NCI-H510A treated with DMSO at 0.1 percent for 48 hours (cell line): ENCODE measurements around the gene TLX2.

Experiments used
- DNase-seq: peaks from one replicate; lab custom pipeline; 2025; lab: John Stamatoyannopoulos, UW

The TLX2 gene

DNA sequence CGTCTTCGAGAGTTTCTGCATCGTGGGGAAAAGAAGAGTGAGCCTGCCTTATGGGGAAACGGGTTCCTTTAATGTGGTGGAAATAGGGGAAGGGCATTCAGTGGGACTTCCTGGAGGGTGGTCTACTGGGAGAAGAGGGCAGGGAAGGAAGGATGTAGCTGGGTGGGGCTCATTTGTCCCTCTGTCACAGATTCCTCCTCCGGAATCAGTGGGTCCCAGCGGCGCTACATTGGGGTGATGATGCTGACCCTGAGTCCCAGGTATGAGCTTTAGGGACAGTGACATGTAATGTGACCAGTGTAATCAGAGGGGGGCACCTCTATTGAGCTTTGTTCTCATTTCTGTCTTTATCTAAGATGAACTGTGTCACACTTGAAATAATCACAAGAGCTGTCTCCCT, 17.4 kb downstream of the TLX2 start:
- no peak for DNase-seq

DNA sequence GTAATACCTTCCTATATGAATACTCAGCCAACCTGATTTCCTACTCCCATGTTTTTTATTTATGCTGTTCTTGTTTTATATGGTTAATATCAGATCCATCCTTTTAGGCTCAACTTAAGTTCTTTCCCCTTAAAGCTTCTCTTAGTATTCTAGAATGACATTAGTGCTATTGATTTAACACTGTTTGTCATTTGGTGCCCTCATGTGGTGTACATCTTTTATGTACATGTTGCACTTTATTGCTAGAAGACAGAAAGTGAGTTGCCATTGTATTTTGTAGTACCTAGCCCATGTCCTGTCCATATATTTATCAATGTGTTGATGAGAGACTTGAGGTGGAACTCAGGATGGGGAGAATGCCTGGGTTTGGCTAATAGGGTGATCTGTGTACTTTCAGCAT, 18.0 kb downstream of the TLX2 start:
- DNase-seq: peak; percentile 15

DNA sequence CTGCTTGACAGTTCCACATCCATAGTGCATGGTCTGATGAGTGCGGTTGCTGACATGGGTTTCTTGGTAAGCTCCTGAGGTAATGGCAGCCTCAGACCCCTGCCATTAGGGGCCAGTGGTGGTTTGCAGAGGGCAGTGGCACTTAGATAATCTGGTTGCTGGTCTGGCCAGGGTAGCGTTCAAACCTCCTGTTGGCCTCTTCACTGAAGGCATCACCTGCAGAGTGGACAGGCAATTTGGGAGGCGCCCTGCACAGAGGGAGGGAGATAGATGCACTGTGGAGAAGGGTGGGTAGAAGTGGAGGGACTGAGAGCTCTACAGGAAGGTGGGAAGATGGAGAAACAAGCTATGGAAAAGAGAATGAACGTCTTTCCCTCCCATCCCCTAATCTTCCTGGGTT, 19.2 kb downstream of the TLX2 start:
- no peak for DNase-seq

DNA sequence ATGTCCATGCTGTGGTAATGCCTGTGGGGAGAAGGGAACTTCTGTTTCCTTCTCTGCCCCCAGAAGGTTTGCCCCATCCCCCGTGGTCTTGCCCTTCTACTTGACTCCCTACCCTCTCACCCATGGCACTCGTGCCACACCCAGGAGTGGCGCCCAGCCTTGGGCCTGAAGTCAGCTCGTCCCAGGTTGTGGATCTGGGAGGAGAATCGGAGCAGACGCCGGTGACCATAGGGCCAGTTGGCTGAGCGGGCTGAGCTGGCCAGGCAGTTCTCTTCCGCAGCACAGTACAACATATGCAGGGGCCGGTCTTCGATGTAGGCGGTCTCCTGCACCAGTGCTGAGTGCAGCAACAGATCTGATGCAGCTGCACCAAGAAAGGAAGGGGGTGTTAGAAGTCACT, 20.2 kb downstream of the TLX2 start:
- no peak for DNase-seq

DNA sequence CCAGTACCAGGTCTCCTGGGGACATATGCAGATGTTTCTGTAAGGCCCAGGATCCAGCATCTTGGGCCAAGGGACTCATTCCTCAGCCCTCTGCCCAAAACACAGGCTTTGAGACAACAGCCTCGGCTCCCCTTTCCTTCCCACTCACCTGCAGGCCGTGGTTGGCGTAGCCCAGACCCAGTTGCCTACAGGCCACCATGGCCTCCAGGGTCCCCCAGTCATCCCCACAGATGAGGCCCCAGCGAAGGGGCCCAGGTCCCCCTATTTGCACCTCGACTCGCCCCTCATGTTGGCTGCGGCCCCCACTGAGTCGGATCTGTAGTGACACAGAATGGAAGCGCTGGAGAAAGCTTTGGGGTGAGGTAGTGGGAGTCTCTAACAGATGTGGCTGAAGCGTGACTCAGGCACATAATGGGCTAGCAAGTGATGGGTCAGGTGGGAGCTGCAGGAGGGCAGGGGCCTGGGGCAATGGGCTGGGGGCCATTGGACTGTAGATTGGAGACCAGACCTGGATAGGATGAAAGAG, 21.3 kb downstream of the TLX2 start:
- no peak for DNase-seq

DNA sequence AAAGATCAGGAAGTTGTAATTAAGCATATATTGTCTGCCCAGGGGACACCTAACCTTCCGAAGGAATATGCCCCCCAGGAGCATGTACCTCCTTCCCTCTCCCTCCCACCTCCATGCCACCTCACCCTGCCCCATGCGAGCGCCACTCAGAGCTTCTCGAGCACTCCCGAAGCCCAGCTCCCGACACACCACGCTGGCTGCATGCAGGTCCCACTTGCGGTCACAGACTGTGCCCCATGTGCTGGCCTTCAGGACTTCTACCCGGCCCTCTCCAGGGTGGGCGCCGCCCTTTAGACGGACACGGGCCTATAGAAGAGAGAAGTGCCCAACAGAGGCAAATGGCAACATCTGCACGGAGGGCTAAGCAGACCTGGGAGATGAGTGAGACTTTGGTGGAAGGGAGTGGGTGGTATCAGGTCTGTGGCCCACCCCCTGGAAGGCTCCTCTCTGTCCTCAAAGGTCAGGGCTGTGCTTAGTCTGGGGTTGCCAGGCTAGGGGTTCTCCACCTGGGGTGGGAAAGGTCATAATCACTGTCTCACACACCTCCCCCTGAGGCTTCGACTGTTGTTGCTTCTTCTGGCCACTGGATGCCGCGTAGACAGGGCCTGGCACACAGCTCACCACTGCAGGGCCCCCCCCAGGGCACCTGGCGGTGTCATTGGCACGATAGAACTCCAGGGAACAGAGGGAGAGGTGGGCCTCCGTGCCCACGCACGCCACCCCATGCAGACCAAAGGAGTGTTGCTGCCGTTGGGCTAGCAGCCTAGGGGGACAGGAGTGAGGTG, 22.1 kb downstream of the TLX2 start:
- DNase-seq: no peak

DNA sequence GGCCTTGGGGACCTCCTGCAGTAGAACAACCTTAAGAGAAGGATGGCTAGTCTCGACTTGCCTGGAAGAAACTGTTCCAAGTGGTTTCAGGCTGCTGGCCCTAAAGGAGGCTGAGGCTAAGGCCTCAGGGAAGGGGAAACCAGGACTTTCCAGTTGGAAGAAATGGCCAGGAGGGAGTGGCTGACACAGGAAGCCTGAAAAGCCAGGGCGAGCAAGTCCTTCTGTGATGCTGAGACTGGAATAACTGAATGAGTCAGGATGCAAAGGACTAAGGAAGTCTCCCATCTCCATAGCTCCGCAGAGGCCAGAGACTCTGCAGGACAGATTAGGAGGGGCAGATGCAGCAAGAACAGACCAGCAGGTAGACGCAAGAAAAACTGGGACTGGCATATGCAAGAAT, 22.9 kb downstream of the TLX2 start:
- DNase-seq: no peak

DNA sequence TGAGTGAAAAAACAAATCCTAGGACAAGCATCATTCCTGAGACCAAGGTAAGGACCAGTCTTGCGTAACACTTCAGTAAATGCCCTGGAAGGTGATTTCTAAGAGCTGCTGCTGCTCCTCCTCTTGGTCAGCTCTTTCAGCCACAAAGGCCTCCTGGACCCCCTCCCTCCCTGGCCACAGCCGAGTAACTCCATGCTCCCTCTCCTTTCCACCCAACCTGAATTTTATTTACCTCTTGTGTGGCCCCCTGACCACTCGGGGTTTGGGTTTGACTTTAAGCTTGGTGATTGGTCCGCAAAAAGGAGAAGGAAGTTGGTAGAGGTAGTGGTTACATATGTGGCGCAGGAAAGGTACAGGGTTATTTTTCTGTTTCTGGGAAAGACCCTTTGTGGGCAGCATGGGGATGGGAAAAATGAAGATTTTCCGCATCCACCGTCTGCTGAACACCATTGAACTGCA, 24.7 kb downstream of the TLX2 start:
- DNase-seq: no peak

DNA sequence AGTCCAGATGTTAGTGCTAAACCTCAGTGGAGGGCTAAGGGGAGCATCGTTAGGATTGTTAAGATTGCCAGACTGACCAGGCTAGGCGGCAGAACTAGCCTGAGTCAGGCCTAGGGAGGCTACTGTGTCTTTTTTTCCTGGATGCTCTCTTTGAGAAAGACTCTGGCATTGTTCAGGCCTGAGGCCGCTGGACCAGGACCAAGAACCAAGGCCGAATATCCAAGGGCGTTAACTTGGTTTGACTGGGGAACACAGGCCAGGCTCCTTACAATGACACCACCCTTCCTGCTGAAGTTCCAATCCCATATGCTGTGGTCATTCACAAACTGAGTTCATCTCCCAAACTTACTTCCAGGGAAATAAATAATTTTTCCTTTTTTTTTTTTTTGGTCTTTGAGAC, 26.0 kb downstream of the TLX2 start:
- DNase-seq: no peak

DNA sequence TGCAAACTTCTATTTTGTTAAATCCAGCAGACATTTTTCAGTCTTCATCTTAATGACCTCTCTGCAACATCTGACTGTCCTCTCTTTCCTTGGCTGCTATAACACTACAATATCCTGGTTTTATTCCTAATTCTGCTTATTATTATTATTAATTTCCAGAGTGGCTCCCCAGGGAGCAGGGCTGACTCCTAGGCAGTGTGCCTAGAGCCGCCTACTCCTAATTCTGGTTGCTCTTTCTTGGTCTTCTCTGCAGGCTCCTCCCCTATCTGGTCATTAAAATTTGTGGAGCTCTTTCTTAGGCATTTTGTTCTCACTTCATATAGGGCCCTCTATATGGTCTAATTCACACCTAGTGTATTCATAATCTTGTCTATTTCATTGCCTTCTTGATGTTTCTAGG, 28.7 kb downstream of the TLX2 start:
- no peak for DNase-seq

DNA sequence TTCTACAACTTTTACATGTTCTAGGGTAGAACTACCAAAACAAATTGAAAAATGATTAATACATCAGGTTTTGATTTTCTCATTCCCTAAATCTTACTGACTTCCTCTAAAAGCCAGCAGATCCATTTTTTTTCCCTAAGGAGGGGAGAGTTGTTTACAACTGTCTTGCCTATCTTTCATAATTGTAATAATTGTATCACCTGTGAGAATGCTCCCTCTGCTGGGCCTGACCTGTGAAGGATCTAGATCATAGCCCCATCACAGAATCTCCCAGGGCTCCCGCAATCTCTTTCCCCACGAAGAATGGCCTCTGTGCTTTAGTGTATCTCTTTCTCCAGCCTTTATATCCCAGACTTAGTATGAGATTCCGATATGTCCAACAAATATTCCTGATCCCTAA, 30.4 kb downstream of the TLX2 start:
- DNase-seq: peak; percentile 23

DNA sequence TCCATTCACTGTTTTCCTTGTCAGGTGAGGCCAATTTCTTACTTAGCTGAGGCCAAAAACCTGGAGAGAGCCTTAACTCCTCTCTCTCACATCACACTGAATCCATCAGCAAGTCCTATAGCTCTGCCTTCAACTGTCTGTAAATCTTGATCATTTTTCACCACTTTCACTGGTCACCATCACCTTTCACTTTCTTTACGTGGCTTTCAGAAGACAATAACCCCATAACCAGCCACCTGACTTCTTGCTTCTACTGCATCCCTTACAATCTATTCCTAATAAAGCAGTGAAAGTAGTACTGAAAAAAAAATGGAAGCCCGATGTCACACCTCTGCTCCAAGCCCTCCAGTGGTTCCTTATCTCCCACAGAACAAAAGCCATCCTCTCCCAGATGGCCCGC, 31.8 kb downstream of the TLX2 start:
- no peak for DNase-seq

DNA sequence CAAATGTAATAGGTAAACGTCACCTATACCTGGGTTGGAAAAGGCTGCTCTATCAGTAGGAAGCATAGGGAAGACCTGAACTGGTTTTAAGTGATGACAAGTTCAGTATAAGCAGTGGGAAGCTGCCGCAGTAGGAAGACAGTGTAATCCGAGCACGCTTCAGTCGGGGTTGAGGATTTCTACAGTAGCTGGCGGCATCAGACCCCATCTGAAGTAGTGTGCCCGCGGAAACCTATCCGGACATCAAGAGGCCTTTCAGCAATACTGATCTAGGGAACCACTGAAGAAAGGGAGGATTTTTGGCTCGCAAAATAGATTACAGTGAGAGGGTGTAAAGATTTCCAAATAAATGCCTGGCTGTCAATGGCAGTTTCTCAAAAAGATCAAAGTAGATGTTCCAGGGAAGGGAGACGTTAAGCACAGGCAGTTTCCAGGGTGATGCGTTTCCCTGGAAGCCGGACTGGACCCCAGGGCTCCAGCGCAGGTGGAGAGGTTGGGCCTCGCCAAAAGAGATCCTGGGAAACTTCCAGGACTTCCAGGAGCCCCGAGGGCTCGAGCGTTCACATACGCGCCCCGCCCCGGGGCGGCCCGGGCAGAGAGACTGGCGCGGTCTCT, 34.1 kb downstream of the TLX2 start:
- DNase-seq: peak; percentile 82

DNA sequence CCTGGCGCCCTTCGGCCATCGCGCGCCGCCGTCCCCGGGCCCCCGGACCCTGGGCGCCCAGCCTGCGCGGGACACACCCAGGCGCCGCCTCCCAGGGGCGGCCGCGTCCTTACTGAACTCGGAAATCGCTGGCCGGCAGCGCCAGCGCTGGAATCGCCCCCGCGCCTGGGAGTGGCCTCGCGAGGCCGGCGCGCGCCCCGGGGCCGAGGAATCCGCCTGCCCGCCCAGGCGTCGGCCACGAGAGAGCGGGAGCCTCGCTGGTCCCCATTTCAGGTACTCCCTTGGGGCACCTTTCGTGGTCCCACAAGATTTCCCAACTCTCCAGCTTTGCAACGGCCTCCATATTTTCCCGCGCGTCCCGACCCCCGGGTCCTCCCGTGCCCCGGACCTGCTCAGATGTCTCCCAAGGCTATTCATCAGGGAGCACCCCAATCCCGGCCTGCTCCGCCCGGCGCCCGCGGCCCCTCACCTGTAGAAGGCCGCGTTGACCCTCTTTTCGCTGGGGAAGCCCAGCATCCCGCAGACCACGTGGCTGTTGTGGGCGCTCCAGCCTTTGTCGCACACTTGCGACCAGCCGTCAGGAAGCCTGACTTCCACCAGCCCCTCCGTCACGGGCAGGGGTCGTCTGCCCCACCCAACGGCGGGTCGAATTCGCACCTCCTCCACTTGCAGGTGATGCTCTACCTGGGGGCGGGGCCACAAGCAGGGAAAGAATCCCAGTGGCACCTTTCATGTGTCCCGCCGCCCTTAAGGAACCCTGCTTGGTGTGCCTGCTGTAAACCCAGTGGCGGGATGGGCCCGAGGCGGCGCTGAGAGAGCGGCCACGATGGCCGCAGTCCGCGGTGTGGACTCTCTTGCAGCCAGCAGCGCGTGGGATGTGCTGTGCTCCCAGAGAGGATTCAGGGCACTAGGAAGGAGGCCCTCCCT, 34.9 kb downstream of the TLX2 start:
- DNase-seq: peak; percentile 82

DNA sequence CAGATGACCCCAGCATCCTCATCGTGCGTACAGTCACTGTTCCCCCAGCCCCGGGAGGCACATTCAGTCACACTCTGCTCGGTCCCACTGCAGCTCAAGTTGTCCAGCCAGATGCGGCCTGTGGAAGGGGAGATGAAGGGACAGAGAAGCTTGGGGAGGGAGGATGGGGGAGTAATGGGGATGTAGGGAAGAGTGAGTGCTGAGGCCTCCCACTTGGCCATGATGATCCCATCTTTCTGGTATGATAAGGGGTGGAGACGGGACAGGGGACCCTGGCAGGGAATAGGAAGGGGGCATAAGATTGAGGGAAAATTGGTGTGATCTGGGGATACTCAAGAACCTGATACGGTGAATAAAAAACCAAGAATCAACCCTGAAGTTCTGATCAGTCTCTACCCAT, 36.0 kb downstream of the TLX2 start:
- DNase-seq: no peak

DNA sequence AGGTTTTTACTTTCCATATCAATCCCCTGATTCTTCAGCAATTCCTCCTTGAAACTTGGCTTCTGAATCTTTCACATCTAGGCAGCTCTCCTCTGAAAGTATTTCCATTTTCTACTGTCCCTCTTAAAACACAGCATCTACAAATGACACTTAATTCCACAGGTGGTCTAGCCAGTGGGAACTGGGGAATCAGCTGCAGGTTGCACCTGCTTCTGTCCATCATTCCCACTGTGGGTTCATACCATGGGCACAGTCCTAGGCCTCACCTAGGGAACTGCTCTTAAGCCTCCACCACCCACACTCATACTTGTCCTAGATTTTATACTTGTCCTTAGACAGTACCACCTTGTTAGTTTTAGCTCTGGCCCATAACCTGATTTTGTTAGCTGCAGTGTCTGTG, 37.3 kb downstream of the TLX2 start:
- no peak for DNase-seq

DNA sequence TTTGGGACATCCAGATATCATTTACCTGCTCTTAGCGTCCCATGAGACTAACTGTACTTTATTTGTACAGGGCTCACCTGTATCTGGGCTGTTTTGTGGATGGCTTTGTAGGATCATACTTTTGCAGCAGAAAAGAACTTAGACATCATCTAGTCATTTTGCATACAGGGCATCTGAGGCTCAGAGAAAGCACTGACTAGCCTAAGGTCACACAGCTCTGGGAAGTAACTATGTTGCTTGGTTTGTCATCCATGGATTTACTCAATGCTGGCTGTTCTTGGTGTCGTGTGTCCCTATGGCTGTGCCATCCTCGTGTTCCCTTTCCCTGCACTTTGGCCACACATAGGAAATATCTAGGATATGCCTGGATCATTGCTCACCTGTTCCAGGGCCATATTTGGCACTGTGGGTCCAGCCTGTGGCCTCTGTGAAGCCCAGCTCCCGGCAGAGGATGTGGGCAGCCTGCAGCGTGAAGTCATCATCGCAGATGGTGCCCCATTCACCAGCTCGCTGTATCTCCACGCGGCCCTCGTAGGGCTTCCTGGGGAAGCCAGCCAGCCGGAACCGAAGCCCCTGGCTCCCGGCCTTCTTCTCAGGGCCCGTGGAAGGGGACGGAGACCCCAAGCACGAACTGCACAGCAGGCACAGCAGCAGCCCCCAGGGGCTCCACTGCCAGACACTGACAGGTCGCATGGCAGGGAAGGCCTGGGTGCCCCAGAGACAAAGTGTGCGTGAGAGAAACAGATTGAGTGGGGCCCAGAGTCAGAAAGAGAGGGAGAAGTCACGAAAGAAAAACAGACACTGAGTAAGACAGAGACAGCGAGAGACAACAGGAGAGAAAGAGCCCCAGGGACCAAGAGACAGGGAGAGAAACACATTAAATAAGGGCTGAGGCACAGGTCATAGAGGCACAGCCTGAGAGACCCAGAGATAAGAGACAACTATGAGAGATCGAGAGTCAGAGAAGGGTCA, 38.0 kb downstream of the TLX2 start:
- DNase-seq: no peak

DNA sequence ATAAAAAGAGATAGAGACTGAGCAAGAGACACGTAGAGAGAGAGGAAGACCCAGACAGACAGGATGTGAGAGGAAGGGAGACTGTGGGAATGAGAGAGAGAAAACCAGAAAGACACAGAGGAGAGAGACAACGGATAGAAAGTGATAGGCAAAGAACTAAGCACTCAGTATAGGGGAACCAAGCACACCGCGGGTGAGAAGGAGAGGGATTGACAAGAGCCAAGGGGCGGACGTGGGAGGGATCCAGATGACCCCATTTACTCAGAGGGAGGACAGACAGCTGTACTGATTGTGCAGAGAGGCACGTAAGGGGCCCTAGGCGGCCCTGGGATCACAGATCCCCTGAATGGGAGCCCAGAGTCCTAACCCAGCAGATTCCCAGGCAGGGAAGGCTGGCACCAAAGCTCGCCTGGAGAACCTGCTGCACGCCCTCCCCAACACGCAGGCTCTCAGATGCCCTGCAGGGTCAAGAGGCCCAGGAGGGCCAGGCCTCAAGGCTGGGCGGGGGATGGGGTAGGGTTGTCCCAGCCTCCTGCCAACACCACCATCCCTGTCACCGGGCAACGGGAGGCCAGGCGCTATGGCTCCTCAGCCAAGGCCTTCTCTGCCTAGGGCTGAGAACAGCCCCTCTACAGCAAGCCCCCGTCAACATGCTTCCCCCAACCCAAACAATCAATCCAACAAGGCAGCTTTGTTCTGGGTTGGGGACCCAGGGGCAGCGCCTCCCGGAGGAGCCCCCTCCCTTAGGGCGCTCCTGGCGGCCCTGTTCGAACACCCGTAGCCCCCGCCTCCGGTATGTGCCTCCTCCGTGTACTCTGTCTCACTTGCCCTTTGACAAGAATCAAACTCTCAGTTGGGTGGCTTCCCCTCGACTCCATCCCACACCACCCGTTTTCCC, 38.9 kb downstream of the TLX2 start:
- peak; percentile 53 for DNase-seq

DNA sequence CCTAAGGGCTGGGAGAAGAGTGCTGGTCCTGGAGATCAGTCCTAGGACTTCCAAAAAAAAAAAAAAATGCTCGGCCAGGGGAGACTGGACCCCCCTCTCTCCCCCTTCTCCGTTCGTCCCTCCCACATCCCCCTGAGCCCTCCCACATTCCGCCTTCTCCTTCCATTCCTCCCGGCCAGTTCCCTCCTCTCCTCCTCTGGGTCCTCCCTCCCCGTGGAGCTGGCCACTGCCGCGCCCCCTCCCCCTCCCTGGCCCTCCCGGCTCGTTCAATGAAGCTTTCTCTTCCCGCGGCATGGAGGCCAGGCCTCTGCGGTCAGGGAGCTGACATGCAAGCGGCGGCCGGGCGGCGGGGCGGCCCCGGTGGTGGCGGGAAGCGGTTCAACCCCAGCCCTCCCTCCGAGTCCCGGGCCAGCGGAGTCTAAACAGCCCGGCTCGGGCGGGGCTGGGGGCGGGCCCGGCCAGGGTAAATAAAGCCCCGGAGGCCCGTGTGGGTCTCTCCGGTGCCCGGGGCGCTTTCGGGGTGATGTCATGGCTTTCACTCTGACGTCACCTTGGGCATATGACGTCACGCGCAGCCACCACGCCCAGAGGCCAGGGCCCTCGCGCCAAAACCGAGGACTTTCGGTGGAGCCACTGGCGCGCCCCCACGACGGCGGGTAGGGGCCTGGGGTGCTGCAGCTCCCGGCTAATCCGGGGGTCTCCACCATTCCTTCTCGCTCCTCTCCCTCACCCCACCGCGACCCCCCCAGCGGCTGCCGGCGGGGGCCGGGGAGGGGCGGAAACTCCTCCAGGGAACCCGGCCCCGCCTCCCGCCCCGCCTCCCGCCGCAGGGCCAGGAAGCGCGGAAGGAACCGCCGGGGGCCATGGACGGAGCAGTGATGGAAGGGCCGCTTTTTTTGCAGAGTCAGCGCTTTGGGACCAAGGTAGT, 39.9 kb downstream of the TLX2 start, which contains the start of the genes DOK1 and LOXL3:
DOK1 (plus strand) TSS at position 829 of the 928 bp plus-strand sequence; CDS start at position 864, 35 bp downstream.
LOXL3 (minus strand) TSS at position 51 of the 928 bp plus-strand sequence. CDS start 1,308 bp downstream, outside the sequence.
- DNase-seq: peak; percentile 81
